OCI-LY1 (cell line): ENCODE data around the gene DDIT4L.

Experiments
- H2AFZ ChIP-seq: fragments of 200-600 bp; sonication (generic), shearing (Covaris generic); 2 replicates; pipeline ENCODE4 v1.6.0; 2014; ENCODE audit warnings: antibody characterized with exemption, mild to moderate bottlenecking, low read length
- H3F3A ChIP-seq: fragments of 200-600 bp; sonication (generic), shearing (Covaris generic); 2 replicates; pipeline ENCODE4 v1.6.0; 2014; ENCODE audit warnings: mild to moderate bottlenecking, antibody characterized with exemption, low read length, moderate library complexity; ENCODE audit not compliant: insufficient read depth
- H3K27ac ChIP-seq: fragments of 200-600 bp; sonication (generic); 2 replicates; pipeline ENCODE4 v1.5.1; 2014; ENCODE audit warnings: low read length, mixed run types, mild to moderate bottlenecking, low read depth; ENCODE audit not compliant: poor library complexity, severe bottlenecking
- H3K27me3 ChIP-seq: fragments of 200-600 bp; sonication (generic); 2 replicates; pipeline ENCODE4 v1.6.0; 2014; ENCODE audit warnings: antibody characterized with exemption, mild to moderate bottlenecking, low read length, moderate library complexity; ENCODE audit not compliant: insufficient read depth
- H3K36me3 ChIP-seq: fragments of 200-600 bp; sonication (generic); 2 replicates; pipeline ENCODE4 v1.6.1; 2014; ENCODE audit warnings: mild to moderate bottlenecking, antibody characterized with exemption, low read length, moderate library complexity, mixed read lengths; ENCODE audit not compliant: insufficient read depth
- H3K4me1 ChIP-seq: fragments of 200-600 bp; sonication (generic); 2 replicates; pipeline ENCODE4 v1.5.1; 2014; ENCODE audit warnings: mild to moderate bottlenecking, low read length, moderate library complexity; ENCODE audit not compliant: insufficient read depth, severe bottlenecking
- H3K4me2 ChIP-seq: fragments of 200-600 bp; sonication (generic), shearing (Covaris generic); 2 replicates; pipeline ENCODE4 v1.6.1; 2014; ENCODE audit warnings: low read length
- H3K4me3 ChIP-seq: fragments of 200-600 bp; sonication (generic); 2 replicates; pipeline ENCODE4 v1.5.1; 2014; ENCODE audit warnings: low read length, low read depth, mild to moderate bottlenecking, mixed read lengths; ENCODE audit not compliant: poor library complexity, severe bottlenecking
- H3K79me2 ChIP-seq: fragments of 200-600 bp; shearing (Covaris generic); 2 replicates; pipeline ENCODE4 v1.6.1; 2016; ENCODE audit warnings: mixed run types, low read length, mixed read lengths; ENCODE audit not compliant: insufficient read depth
- H3K9ac ChIP-seq: fragments of 200-600 bp; sonication (generic), shearing (Covaris generic); 2 replicates; pipeline ENCODE4 v1.6.1; 2014; ENCODE audit warnings: mild to moderate bottlenecking, low read length, mixed read lengths
- H3K9me2 ChIP-seq: fragments of 200-600 bp; sonication (generic), shearing (Covaris generic); 2 replicates; pipeline ENCODE4 v1.6.1; 2014; ENCODE audit warnings: low read depth, mild to moderate bottlenecking, low read length, mixed read lengths
- H3K9me3 ChIP-seq: fragments of 200-600 bp; shearing (Covaris generic); 2 replicates; pipeline ENCODE4 v1.6.1; 2014; ENCODE audit warnings: low read length, mixed read lengths
- H4K20me1 ChIP-seq: fragments of 200-600 bp; sonication (generic), shearing (Covaris generic); 2 replicates; pipeline ENCODE4 v1.6.0; 2016; ENCODE audit warnings: mild to moderate bottlenecking, low read length; ENCODE audit not compliant: insufficient read depth
- CTCF ChIP-seq: fragments of 200-600 bp; sonication (generic), shearing (Covaris generic); IDR thresholded peaks from 2 replicates; pipeline ENCODE4 v1.5.1; 2017; ENCODE audit warnings: mild to moderate bottlenecking, antibody characterized with exemption, low read length, moderate library complexity, mixed read lengths
- EZH2 ChIP-seq: fragments of 200-600 bp; sonication (generic), shearing (Covaris generic); IDR thresholded peaks from 2 replicates; pipeline ENCODE4 v1.8.0; 2017; ENCODE audit warnings: borderline replicate concordance, mixed run types, mild to moderate bottlenecking, antibody characterized with exemption, low read length, moderate library complexity, mixed read lengths

Gene DDIT4L

GRCh38 chr4:100184787-100185186, 5.5 kb downstream of the DDIT4L start:
- no peak overlapping the region for H3K27ac ChIP-seq
- no peaks in the 10 kb centered on the region for H3K9me2 ChIP-seq
- H3K9me3 ChIP-seq = no peaks in the 10 kb centered on the region
- no peak overlapping the region for H3K4me2 ChIP-seq
- H3K9ac ChIP-seq = no peak overlapping the region
- H3K4me1 ChIP-seq = no peaks in the 10 kb centered on the region
- no peak overlapping the region for H3K4me3 ChIP-seq
- no peak overlapping the region for H2AFZ ChIP-seq
- no peaks in the 10 kb centered on the region for H4K20me1 ChIP-seq
- no peaks in the 10 kb centered on the region for H3K27me3 ChIP-seq
- TF ChIP-seq CTCF = no peak
- TF ChIP-seq EZH2 = no peak
- H3K36me3 ChIP-seq = no peaks in the 10 kb centered on the region
- no peaks in the 10 kb centered on the region for H3F3A ChIP-seq
- no peaks in the 10 kb centered on the region for H3K79me2 ChIP-seq

GRCh38 chr4:100177855-100178254, 12.4 kb downstream of the DDIT4L start:
- H3K9ac ChIP-seq = no peak overlapping the region

GRCh38 chr4:100177126-100177525, 13.1 kb downstream of the DDIT4L start:
- Histone ChIP-seq H3K4me3 (no peak overlapping the region), H3F3A (no peaks in the 10 kb centered on the region), H2AFZ (no peak overlapping the region), H3K79me2 (no peaks in the 10 kb centered on the region), H3K9me3 (no peaks in the 10 kb centered on the region; the same call in 1 of the 2 replicates), H4K20me1 (no peaks in the 10 kb centered on the region), H3K36me3 (no peaks in the 10 kb centered on the region), H3K27me3 (no peaks in the 10 kb centered on the region), H3K27ac (no peak overlapping the region), H3K9ac (no peak overlapping the region), H3K9me2 (no peaks in the 10 kb centered on the region), H3K4me2 (no peak overlapping the region), H3K4me1 (no peaks in the 10 kb centered on the region)
- no peak for TF ChIP-seq CTCF
- TF ChIP-seq EZH2 = no peak

More at GRCh38 chr4:100177855-100178254, 12.4 kb downstream of the DDIT4L start:
- Histone ChIP-seq H3K27me3 (no peaks in the 10 kb centered on the region), H3K4me3 (no peak overlapping the region), H4K20me1 (no peaks in the 10 kb centered on the region), H3K36me3 (no peaks in the 10 kb centered on the region), H3K4me2 (no peak overlapping the region), H3K4me1 (no peaks in the 10 kb centered on the region), H3K9me2 (no peaks in the 10 kb centered on the region), H3K79me2 (no peaks in the 10 kb centered on the region), H3F3A (no peaks in the 10 kb centered on the region), H3K27ac (no peak overlapping the region), H2AFZ (no peak overlapping the region), H3K9me3 (no peaks in the 10 kb centered on the region; the same call in 1 of the 2 replicates)
- TF ChIP-seq CTCF (no peak), EZH2 (no peak)
